Superior temporal gyrus (tissue), 1 donor: Measurements from ENCODE around the gene SPOCK2.

ENCODE experiments used
- DNase-seq: peaks from one replicate; pipeline ENCODE4 v3.0.0-alpha.2; 2016; ENCODE audit errors: extremely low spot score

Gene SPOCK2

DNA sequence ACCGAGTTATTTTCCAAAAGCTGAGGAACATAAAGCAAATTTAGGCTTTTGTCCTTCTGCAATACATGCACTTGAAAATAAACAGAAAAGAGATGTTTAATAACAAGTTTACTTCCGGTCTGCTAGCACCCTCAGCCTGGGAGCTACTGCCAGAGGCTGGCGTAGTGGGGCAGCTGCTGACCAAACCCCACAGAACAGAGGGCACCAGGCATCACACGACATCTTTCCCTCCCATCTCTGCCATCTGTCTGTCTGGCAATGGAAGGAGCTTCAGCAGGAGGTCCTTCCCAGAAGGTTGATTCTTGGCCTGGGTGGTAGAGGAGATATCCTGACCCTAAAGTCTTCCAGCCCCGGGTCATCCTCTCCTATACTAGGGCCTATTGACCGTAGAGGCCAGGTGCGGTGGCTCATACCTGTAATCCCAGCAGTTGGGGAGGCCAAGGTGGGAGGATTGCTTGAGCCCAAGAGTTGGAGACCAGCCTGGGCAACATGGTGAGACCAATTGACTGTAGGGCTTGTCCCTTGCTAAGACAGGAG is 76.3 kb downstream of the SPOCK2 start:
- DNase-seq: no peak

DNA sequence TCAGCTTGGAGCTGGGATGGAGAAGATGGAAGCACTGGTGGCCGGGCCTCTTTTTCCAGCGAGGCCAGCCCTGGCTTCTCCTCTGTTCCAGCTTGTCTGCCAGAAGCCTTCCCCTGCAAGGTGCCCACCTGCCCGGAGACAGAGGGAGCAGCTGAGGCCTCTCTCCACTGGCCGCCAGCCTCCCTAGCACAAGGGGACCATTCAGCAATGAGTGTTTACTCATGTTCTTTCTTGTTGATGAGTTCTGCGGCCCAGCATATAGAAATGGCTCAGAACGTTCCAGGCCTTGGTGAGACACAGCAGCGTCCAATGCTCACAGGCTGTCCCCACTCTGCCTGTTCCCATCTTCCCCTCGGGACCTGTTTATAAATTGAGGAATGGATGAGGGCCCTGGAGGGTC is 76.9 kb downstream of the SPOCK2 start:
- peak; percentile 93 for DNase-seq

DNA sequence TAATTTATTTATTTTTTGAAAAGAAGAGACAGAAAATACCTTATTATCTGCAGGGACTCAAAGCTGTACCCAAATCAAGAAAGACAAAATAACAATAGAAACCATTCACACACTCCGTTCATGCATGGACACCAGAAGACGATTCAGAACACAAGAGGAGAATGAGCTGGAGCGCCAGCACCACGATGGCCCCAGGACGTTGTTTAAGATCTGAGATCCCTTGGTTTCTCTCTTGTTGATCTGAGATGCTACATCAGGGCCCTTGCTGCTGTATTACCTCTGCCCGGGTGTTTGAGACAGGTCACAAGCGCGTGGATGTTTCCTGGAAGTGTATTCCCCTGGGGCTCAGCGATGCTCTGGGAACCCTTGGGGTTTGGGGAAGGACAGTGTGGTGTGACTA is 77.3 kb downstream of the SPOCK2 start:
- no peak for DNase-seq

DNA sequence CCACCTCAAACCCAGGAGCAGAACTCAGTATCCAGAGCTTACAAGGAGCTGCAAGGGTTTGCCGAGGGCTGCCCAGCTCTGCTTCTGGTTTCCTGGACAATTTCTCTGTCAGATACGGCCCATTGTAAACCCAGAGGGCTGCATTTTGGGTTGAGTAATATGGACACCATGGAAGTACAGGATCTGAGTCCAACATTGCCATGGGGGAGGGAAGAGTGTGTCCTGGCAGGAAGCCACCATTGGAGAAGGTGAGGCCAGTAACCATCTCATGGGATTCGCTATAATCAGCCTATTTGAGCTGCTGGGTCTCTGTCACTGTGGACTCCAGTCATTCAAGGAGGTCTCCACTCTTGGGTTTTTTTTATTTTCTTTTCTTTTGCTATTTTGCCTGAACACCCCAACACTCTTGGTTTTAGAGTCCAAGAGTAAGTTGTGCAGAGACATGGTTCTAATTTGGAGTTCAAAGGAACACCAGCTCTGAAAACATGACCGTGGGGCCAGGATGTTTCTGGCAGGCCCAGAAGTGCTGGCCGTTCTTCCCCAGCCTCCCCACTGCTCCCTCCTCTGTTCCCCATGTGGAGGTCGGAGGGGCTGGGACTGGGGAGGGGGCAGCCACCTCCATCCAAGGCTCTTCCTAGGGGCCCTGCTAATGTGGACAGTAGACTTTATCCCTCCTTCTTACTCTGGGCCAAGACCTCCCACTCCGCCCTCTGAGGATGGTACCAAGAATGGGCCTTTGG is 77.9 kb downstream of the SPOCK2 start:
- peak; percentile 23 for DNase-seq

DNA sequence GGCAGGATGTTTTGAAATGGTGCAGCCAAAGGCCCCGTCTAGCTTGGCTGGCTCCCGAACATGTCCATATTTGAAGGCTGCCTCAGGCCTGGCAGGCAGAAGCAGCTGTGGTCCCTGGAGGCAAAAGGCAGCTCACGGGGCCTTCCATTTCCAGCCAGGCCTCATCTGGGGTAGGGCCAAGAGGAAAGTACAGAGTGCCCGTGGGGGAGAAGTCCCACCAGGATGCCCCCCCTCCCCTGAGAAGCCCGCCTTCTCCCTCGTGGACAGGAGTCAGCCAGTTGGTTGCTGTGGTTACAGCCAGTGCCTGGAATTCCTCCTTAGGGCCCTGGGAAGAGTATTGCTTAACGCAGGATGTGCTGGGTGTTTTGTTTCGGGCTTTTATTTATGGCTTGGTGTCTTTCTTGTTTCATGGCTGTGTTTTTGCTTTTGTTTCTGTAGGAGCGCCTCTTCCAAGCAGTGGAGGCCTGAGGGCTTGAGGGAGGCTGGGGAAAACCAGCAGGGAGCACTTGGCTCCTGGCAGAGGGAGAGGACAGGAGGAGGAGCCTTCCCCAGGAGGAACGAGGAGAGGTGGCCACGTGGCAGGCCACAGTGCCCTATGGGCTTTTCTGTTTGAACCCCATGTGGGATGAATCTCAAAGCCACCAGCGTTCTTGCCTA is 78.8 kb downstream of the SPOCK2 start:
- DNase-seq: peak; percentile 53

DNA sequence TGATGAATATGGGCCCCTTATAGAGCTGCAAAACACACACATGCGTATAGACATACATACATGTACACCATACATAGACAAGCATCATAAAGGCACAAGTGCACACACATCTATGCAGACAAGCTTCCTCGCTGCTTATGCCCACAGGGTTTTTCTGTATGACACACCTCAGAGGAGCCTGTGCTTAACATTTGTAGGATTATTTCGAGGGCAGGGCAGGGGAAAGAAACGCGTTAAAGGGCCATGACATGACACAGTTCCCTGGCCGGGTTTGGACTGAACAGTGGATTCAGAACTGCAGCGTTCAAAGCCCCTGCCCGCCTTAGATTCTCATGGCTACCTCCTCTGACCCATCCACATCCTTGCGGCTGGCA is 79.3 kb downstream of the SPOCK2 start:
- DNase-seq: no peak
